Measurements from ENCODE around the gene ARHGDIG.

DNA sequence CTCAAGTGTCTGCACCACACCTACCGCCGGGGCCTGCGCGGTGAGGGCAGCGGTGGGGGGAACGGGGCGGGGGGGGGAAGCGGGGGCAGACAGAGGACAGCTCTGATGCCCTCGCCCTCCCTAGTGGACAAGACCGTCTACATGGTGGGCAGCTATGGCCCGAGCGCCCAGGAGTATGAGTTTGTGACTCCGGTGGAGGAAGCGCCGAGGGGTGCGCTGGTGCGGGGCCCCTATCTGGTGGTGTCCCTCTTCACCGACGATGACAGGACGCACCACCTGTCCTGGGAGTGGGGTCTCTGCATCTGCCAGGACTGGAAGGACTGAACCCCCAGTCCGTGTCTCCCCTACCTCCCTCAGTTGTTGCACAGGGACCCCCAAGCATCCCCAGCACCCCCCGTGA, 2.1 kb downstream of the ARHGDIG start:
- TF ChIP-seq, protein P1, sequence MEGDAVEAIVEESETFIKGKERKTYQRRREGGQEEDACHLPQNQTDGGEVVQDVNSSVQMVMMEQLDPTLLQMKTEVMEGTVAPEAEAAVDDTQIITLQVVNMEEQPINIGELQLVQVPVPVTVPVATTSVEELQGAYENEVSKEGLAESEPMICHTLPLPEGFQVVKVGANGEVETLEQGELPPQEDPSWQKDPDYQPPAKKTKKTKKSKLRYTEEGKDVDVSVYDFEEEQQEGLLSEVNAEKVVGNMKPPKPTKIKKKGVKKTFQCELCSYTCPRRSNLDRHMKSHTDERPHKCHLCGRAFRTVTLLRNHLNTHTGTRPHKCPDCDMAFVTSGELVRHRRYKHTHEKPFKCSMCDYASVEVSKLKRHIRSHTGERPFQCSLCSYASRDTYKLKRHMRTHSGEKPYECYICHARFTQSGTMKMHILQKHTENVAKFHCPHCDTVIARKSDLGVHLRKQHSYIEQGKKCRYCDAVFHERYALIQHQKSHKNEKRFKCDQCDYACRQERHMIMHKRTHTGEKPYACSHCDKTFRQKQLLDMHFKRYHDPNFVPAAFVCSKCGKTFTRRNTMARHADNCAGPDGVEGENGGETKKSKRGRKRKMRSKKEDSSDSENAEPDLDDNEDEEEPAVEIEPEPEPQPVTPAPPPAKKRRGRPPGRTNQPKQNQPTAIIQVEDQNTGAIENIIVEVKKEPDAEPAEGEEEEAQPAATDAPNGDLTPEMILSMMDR (IDR thresholded peaks at IDR 0.05) = no peak
- TF ChIP-seq POLR2A (IDR thresholded peaks at IDR 0.05) = no peak

Data from right lobe of liver (tissue), 4 donors.